22Rv1 (cell line): ENCODE measurements around the gene KRTAP4-9.
"Not testable (repeated sequence)": the region's sequence is repeated elsewhere in the genome, so short reads cannot be mapped to it uniquely, and the experiment has no call there.

Experiments used
- H3K27ac ChIP-seq: fragments of 450-650 bp; 2 replicates; pipeline ENCODE4 v1.5.1; 2017
- ZFX ChIP-seq: fragments of 450-650 bp; IDR thresholded peaks from 2 replicates; pipeline ENCODE4 v1.6.1; 2017; ENCODE audit warnings: antibody characterized with exemption, borderline replicate concordance
- TF ChIP-seq, protein P1 (sequence below): fragments of 450-650 bp; IDR thresholded peaks from 2 replicates; pipeline ENCODE4 v1.5.1; 2017; ENCODE audit warnings: mild to moderate bottlenecking

The KRTAP4-9 gene

DNA sequence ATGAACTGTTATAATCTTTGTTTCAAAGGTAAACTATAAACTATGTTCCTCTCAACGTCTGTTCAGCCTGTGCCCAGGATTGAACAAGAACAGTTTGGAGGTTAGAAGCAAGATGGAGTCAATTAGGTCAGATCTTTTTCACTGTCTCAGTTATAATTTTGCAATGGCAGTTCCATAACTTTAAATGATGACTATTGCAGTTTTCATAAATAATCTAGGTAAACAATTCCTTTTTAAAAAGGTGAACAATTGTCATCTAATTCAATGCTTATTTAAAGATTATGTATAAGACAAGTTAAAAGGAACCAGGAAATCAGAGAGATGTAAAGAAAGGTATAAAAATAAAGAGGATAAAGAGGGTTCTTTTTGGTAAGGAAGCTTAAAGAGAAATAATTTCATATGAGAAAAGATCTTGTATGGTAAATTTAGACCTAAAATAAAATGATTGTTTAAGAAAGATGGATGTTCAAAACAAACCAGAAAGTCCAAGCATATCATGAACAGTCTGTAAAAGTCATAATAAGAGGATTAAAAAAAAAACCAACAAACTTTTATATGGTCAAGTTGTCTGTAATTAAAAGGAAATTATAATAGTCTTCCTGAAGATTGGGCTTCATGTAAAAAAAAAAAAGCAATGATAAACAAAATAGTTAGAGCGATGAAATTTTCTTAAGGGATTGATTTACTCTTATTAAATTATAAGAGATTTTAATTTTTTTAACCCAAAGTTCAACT, 6.1 kb downstream of the KRTAP4-9 start:
- TF ChIP-seq, protein P1, sequence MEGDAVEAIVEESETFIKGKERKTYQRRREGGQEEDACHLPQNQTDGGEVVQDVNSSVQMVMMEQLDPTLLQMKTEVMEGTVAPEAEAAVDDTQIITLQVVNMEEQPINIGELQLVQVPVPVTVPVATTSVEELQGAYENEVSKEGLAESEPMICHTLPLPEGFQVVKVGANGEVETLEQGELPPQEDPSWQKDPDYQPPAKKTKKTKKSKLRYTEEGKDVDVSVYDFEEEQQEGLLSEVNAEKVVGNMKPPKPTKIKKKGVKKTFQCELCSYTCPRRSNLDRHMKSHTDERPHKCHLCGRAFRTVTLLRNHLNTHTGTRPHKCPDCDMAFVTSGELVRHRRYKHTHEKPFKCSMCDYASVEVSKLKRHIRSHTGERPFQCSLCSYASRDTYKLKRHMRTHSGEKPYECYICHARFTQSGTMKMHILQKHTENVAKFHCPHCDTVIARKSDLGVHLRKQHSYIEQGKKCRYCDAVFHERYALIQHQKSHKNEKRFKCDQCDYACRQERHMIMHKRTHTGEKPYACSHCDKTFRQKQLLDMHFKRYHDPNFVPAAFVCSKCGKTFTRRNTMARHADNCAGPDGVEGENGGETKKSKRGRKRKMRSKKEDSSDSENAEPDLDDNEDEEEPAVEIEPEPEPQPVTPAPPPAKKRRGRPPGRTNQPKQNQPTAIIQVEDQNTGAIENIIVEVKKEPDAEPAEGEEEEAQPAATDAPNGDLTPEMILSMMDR: no peak
- TF ChIP-seq ZFX: no peak
- no peak overlapping the region for H3K27ac ChIP-seq

DNA sequence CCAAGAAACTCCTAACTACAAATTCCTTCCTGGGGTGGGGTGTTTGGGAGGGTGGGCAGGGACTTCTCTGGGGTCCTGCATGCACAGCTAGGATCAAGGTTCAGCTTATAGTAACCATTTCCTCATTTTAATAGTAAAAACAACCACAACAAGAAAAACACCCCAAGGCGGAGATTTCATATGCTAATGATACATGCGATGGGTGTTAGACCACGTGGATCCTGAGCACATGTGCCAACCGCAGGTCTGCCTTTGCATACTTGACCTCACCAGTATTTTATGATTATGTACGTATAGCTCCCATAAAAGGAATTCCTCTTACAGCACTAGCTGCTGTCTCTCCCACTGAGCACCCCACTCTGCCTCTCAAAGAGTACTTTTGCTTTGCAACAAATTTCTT, 11.1 kb downstream of the KRTAP4-9 start:
- TF ChIP-seq, protein P1: no peak
- no peak for TF ChIP-seq ZFX
- H3K27ac ChIP-seq: no peak overlapping the region

DNA sequence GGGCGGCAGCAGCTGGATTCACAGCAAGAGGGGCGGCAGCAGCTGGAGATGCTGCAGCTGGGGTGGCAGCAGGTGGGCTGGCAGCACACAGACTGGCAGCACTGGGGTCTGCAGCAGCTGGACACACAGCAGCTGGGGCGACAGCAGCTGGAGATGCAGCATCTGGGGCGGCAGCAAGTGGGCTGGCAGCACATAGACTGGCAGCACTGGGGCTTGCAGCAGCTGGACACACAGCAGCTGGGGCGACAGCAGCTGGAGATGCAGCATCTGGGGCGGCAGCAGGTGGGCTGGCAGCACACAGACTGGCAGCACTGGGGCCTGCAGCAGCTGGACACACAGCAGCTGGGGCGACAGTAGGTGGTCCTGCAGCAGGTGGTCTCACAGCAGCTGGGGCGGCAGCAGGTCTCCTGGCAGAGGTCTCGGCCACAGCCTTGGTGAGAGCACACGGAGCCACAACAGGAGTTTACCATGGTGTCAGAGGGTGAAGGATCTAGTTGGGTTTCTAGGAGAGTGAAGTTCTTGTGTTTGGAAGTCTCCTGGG, 12.7 kb downstream of the KRTAP4-9 start, which contains the start of gene KRTAP4-11:
Gene KRTAP4-11 (minus strand): TSS at position 528 of the 541 bp plus-strand sequence. CDS start 58 bp downstream, at position 470.
- H3K27ac ChIP-seq: not testable (repeated sequence)

DNA sequence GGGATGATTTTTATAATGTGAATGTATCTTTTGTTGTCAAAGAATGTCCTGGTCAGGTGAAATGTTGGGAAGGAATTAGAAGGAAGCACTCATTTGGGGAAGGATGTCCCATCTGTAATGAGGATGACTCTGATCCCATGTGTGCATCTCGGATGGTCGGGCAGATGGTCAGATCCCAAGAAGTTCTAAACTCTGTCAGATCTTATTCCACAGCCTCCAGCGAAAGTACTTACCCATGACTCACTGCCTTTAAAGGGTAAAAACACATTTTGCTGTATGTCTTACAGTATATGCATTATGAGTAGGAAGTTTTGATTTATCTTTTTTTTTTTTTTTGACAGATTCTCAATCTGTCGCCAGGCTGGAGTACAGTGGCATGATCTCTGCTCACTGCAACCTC, 13.5 kb downstream of the KRTAP4-9 start:
- no peak overlapping the region for H3K27ac ChIP-seq
- TF ChIP-seq ZFX: no peak
- TF ChIP-seq, protein P1: no peak

DNA sequence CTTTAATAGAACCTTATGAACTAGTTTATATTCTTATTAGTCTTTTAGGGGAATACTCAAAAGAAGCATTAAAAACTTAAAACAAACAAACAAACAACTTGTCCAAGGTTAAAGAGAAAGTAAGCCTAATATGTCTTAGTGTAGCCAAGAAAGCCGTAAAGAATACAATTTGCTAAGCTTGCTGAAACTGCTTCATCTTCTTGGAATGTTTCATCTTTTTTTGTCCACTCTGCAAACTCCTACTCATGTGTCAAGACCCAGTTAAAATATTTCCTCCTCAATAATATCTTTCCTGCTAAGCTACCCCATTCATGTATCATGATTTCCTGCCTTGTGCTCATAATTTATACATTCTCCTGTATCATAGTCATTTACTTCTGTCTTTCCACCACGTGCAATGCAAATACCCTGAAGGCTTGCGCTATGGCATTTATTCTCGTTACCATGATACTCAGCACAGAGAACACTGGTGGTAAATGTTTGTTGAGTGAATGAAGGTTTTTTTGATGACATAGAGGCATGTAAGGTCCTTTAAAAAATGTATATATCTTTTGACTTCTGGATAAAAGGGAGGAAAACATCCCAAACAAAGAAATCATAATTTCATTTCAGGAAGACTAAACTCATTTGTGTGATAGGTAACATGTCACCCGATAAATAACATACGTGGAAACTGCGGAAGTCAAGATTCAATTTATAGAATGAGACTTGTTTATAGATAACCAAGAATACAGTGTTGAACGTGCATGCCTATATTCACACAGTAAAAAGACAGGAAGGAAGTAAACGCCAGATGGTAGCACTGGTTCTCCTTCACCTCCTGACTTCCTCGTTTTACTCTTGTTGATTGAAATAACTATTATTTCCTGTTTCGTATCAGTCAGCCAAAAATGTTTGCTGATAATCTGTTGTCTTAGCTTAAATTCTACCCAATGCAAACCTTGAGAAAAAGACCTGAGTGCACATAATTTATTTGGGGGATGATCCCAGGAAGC, 14.8 kb downstream of the KRTAP4-9 start:
- not testable (repeated sequence) for H3K27ac ChIP-seq

DNA sequence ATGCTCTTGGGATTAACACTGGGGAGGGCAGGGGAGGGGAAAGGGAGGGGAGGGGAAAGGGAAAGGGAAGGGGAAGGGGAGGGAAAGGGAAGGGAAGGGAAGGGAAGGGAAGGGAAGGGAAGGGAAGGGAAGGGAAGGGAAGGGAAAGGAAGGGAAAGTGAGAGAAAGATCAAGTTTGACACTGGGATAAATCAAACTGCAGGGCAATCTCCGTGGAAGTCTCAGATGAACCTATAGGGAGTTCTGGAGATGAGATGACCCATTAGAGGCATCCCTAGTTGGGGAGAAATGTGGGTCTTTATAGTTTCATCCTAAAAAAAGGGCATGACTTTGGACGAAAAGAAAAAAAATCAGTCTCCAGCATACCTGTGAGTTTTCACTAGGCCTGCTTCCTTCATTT, 16.6 kb downstream of the KRTAP4-9 start:
- no peak overlapping the region for H3K27ac ChIP-seq
- TF ChIP-seq, protein P1: no peak
- no peak for TF ChIP-seq ZFX

DNA sequence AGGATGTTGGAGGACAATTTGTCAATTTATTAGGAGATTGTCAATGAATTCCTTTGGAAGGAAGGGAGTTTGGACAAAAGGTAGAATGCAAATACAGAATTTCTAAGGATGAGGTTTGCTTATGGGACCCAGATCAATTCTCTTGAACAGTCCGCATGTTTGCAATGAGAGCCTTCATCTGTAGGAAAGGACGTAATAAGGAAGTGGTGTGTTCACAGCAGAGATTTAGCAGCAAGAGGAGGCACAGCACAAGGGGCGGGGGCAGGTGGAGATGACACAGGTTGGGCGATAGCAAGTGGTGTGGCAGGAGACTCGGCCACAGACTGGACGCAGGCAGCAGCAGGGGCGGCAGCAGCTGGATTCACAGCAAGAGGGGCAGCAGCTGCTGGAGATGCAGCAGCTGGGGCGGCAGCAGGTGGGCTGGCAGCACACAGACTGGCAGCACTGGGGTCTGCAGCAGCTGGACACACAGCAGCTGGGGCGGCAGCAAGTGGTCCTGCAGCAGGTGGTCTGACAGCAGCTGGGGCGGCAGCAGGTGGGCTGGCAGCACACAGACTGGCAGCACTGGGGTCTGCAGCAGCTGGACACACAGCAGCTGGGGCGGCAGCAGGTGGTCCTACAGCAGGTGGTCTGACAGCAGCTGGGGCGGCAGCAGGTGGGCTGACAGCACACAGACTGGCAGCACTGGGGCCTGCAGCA, 18.3 kb downstream of the KRTAP4-9 start:
- not testable (repeated sequence) for H3K27ac ChIP-seq

DNA sequence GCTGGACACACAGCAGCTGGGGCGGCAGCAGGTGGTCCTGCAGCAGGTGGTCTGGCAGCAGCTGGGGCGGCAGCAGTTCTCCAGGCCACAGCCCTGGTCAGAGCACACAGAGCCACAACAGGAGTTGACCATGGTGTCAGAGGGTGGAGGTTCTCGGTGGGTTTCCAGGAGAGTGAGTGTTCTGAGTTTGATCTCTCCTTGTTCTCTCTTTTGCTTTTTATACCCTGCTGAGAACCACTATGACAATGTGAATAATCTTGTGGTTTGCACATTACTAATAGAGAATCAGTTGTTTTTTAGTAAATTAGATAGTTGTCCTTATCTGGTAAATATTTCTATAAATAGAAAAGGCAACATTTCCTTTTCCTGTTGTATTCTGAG, 18.8 kb downstream of the KRTAP4-9 start, which contains the start of gene KRTAP4-12:
Gene KRTAP4-12 (minus strand): TSS at position 192 of the 381 bp plus-strand sequence. CDS start 60 bp downstream, at position 132.
- not testable (repeated sequence) for H3K27ac ChIP-seq

DNA sequence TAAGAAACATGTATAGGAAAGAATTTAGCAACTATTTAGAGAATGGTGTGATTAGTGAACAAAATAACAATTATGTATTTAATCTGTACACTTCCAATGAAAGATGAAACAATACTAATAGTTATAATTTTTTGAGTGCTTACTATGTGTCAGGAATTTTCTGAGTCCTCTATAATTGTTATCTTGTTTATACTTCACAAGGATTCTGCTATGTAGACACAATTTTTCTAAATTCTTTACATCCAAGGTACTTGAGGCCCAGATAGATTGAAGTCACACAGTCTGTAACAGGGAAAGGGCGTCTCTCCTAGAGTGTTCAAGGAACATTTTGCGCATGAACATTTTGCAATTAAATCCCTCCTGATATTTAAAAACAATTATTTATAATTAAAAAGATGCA, 19.9 kb downstream of the KRTAP4-9 start:
- TF ChIP-seq ZFX: no peak
- TF ChIP-seq, protein P1: no peak

More for the DNA sequence above, 19.9 kb downstream of the KRTAP4-9 start:
- H3K27ac ChIP-seq: no peak overlapping the region
